ENCODE data around the gene PIGU.
"Not testable (repeated sequence)": the region's sequence is repeated elsewhere in the genome, so short reads cannot be mapped to it uniquely, and the experiment has no call there.

The PIGU gene

GRCh38 chr20:34676642-34677373 is at the start of gene PIGU:
Gene PIGU, minus strand, starts transcription at chr20:34677092. Its CDS starts 7 bp downstream, at chr20:34677085.
- DNase-seq, result peak; percentile 96

- DNase-seq, result no peak
Measured at GRCh38 chr20:34724172-34724571, 47.3 kb upstream of the PIGU start.

GRCh38 chr20:34722560-34722959 is 45.7 kb upstream of the PIGU start:
- not testable (repeated sequence) for DNase-seq

GRCh38 chr20:34720266-34720665 is 43.4 kb upstream of the PIGU start:
- DNase-seq, result no peak

GRCh38 chr20:34719242-34720017 is 42.5 kb upstream of the PIGU start:
- DNase-seq, result not testable (repeated sequence)

- no peak for DNase-seq
Measured at GRCh38 chr20:34717230-34718095, 40.6 kb upstream of the PIGU start.

- no peak for DNase-seq
Measured at GRCh38 chr20:34716921-34717229, 40.0 kb upstream of the PIGU start.

GRCh38 chr20:34715384-34715783 is 38.5 kb upstream of the PIGU start:
- DNase-seq, result no peak

GRCh38 chr20:34713944-34714515 is 37.1 kb upstream of the PIGU start:
- not testable (repeated sequence) for DNase-seq

- no peak for DNase-seq
Measured at GRCh38 chr20:34713194-34713943, 36.5 kb upstream of the PIGU start.

GRCh38 chr20:34712525-34713192 is 35.8 kb upstream of the PIGU start:
- no peak for DNase-seq

- DNase-seq, result no peak
Measured at GRCh38 chr20:34711813-34712430, 35.0 kb upstream of the PIGU start.

GRCh38 chr20:34710861-34711574 is 34.1 kb upstream of the PIGU start:
- DNase-seq, result peak; percentile 21

GRCh38 chr20:34710568-34710839 is 33.6 kb upstream of the PIGU start:
- no peak for DNase-seq

GRCh38 chr20:34709831-34710567 is 33.1 kb upstream of the PIGU start:
- no peak for DNase-seq

GRCh38 chr20:34709044-34709830 is 32.3 kb upstream of the PIGU start:
- DNase-seq, result peak; percentile 84

- peak; percentile 71 for DNase-seq
Measured at GRCh38 chr20:34708621-34709043, 31.7 kb upstream of the PIGU start.

- DNase-seq, result no peak
Measured at GRCh38 chr20:34706912-34707784, 30.3 kb upstream of the PIGU start.
